ENCODE measurements around the gene RANBP3.
"Not testable (repeated sequence)": the region's sequence is repeated elsewhere in the genome, so short reads cannot be mapped to it uniquely, and the experiment has no call there.

RANBP3 gene

GRCh38 chr19:6006070-6006446 is 28.1 kb upstream of the RANBP3 start:
- DNase-seq: not testable (repeated sequence)

GRCh38 chr19:6005321-6006069 is 27.6 kb upstream of the RANBP3 start:
- DNase-seq: no peak

GRCh38 chr19:6003976-6004375 is 26.0 kb upstream of the RANBP3 start:
- no peak for DNase-seq

- no peak for DNase-seq
Observed at GRCh38 chr19:6002591-6002990, 24.7 kb upstream of the RANBP3 start.

GRCh38 chr19:6000228-6000847 is 22.4 kb upstream of the RANBP3 start:
- no peak for DNase-seq

GRCh38 chr19:5999693-6000092 is 21.8 kb upstream of the RANBP3 start:
- no peak for DNase-seq

- no peak for DNase-seq
Observed at GRCh38 chr19:5997371-5997770, 19.4 kb upstream of the RANBP3 start.

GRCh38 chr19:5996623-5997320 is 18.8 kb upstream of the RANBP3 start:
- no peak for DNase-seq

- DNase-seq: no peak
Observed at GRCh38 chr19:5996102-5996501, 18.2 kb upstream of the RANBP3 start.

GRCh38 chr19:5995606-5996005 is 17.7 kb upstream of the RANBP3 start:
- no peak for DNase-seq

- no peak for DNase-seq
Observed at GRCh38 chr19:5994405-5995165, 16.6 kb upstream of the RANBP3 start.

- no peak for DNase-seq
Observed at GRCh38 chr19:5993648-5994358, 15.9 kb upstream of the RANBP3 start.

- DNase-seq: no peak
Observed at GRCh38 chr19:5993201-5993600, 15.3 kb upstream of the RANBP3 start.

- DNase-seq: no peak
Observed at GRCh38 chr19:5992756-5993155, 14.8 kb upstream of the RANBP3 start.

GRCh38 chr19:5991244-5991838 is 13.4 kb upstream of the RANBP3 start:
- DNase-seq: no peak

GRCh38 chr19:5990289-5990797 is 12.4 kb upstream of the RANBP3 start:
- no peak for DNase-seq

GRCh38 chr19:5989388-5990074 is 11.6 kb upstream of the RANBP3 start:
- DNase-seq: no peak

GRCh38 chr19:5988517-5989387 is 10.8 kb upstream of the RANBP3 start:
- DNase-seq: no peak

GRCh38 chr19:5987077-5987818 is 9.3 kb upstream of the RANBP3 start:
- peak; percentile 72 for DNase-seq

GRCh38 chr19:5985837-5986236 is 7.9 kb upstream of the RANBP3 start:
- not testable (repeated sequence) for DNase-seq
